Measurements from ENCODE around the gene RND3. TPM values are rescaled to one million over a fixed set of nuclear protein-coding genes. Genes with fewer than 3 reads are reported as not detected.

RND3 gene
- total and polyA plus RNA-seq, 9 donors: 2.5 to 23.0 (median 11.4) TPM

DNA sequence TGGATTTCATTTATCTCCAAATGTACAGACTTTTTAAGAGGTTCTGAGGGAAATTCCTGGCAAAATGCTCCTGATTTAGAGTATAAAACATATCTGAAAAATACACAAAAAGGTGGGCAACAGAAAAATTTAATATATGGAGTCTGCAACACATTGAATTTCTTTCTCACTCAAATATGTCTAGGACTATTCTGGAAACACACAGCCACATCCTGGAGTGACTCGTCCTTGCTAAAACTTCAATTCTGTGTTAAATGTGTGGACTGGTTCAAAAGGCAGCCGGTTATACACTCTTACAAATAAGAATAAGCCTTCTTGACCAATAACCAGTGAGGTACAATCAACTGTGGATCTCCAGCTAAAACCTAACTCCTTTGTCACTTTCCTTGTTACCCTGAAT lies 44.1 kb upstream of the RND3 start:
- H3K4me1 ChIP-seq (ENCODE audit: insufficient read depth): no peaks in the 10 kb centered on the region
- H3K27me3 ChIP-seq: peaks cover 3% of the 10 kb centered on the region
- no peak overlapping the region for H3K27ac ChIP-seq
- no peaks in the 10 kb centered on the region for H3K36me3 ChIP-seq
- H3K4me3 ChIP-seq: no peak overlapping the region
- no peak for DNase-seq
- whole genome bisulfite sequencing, 3 donors: 86 to 94% (median 91%) methylated on average over 2 of the region's 2 CpGs
- intact Hi-C loops (cut with DNase I): no loop called here
- no peaks in the 10 kb centered on the region for H3K9me3 ChIP-seq
- TF ChIP-seq EP300 (IDR thresholded peaks at IDR 0.05) (no peak), POLR2A (IDR thresholded peaks at IDR 0.05) (no peak)
- TF ChIP-seq, protein P1, sequence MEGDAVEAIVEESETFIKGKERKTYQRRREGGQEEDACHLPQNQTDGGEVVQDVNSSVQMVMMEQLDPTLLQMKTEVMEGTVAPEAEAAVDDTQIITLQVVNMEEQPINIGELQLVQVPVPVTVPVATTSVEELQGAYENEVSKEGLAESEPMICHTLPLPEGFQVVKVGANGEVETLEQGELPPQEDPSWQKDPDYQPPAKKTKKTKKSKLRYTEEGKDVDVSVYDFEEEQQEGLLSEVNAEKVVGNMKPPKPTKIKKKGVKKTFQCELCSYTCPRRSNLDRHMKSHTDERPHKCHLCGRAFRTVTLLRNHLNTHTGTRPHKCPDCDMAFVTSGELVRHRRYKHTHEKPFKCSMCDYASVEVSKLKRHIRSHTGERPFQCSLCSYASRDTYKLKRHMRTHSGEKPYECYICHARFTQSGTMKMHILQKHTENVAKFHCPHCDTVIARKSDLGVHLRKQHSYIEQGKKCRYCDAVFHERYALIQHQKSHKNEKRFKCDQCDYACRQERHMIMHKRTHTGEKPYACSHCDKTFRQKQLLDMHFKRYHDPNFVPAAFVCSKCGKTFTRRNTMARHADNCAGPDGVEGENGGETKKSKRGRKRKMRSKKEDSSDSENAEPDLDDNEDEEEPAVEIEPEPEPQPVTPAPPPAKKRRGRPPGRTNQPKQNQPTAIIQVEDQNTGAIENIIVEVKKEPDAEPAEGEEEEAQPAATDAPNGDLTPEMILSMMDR (IDR thresholded peaks at IDR 0.05): no peak

DNA sequence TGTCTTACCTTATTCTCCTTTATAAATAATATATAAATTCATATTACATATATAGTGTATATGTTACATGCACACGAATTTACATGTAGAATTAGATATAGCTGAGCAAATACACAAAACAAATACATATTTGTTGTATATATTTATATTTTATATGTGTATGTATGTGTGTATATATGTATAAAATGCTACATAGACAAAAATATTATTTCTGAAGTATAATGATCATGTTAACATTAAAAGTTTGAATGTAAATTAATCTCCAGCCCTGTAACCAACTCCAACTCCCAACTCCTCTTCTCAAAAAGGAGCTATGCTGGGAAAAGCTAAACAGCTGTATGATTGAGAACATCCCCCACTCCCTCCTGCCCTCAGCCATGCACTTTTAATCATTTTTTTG lies 42.7 kb upstream of the RND3 start:
- Histone ChIP-seq H3K9me3 (no peaks in the 10 kb centered on the region), H3K4me3 (no peak overlapping the region), H3K4me1 (ENCODE audit: insufficient read depth) (no peaks in the 10 kb centered on the region), H3K27me3 (peaks cover 3% of the 10 kb centered on the region), H3K36me3 (no peaks in the 10 kb centered on the region), H3K27ac (no peak overlapping the region)
- intact Hi-C loops (cut with DNase I): no loop called here
- no peak for DNase-seq
- TF ChIP-seq POLR2A (IDR thresholded peaks at IDR 0.05) (no peak), EP300 (IDR thresholded peaks at IDR 0.05) (no peak)
- TF ChIP-seq, protein P1 (IDR thresholded peaks at IDR 0.05): no peak
- WGBS, 3 donors: 88 to 99% (median 89%) methylated on average over 1 of the region's 1 CpG

DNA sequence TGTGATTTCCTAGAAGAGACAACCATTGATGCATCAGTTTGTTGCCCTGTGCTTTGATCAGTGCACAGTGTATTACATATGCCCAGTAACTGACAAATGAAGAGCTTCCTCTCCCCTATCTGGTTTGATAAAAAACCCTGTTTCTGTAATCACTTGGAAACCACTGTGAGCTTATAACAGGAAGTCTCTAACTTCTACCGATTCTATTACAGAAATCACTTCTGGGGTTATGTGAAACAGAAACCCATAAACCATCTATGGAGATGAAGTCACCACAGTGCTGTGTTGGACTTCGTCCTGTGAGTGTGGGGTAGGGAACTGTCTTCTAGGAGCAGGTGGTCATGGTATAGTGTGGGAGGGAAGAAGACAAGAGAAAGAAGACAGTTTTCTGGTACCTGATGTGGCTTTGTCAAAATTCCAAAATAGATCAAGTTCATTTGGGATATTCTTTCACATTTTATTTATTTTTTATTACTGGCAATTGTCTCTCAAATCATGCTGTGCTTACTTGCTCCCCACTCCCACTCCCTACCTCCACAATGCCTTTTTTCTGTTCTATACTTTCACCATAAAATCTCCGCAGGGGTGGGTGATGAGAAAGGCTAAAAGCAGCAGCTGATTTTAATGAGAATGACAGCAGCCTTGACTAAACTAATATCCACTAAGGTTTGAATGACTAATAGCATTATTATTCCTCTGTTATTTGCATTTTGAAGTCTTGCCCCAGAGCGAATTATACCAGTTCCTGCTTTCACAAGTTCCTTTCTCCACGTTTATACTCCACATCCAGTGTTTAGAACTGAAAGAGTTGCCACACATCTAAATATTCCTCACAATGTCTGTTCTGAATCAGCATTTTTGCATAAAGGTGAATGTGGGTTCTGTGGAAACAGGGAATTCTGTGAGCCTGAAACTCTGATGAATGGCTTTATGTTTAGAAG lies 41.7 kb upstream of the RND3 start:
- Histone ChIP-seq H3K27me3 (peaks cover 3% of the 10 kb centered on the region), H3K9me3 (no peaks in the 10 kb centered on the region), H3K36me3 (no peaks in the 10 kb centered on the region), H3K4me3 (no peak overlapping the region), H3K27ac (no peak overlapping the region), H3K4me1 (ENCODE audit: insufficient read depth) (no peaks in the 10 kb centered on the region)
- TF ChIP-seq, protein P1 (IDR thresholded peaks at IDR 0.05): no peak
- TF ChIP-seq EP300 (IDR thresholded peaks at IDR 0.05): no peak
- TF ChIP-seq POLR2A (IDR thresholded peaks at IDR 0.05): no peak
- intact Hi-C loops (cut with DNase I): no loop called here
- 54 to 56% (median 55%) methylated on average over 5 of the region's 5 CpGs for WGBS, 3 donors
- DNase-seq: no peak

DNA sequence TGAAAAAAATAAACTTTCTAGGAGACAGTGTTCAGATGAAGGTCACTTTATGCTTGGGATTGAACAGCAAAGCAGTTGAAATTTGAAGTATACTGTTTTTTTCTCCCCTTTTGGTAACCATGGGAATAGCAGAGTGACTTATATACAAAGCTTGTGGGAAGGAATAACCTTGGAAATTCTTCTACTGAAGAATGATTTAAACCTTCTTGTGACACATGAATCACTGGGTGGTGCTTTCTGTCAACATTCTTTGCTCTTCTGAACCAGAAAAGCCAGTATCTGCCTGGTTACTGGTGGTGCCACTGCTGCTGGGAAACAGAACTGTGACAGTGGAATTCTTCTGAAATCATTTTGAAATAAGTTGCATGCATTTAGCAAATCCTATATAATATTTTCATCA lies 39.4 kb upstream of the RND3 start:
- intact Hi-C loops (cut with DNase I): no loop called here
- no peak for DNase-seq
- no peak for TF ChIP-seq POLR2A (IDR thresholded peaks at IDR 0.05)
- TF ChIP-seq, protein P1 (IDR thresholded peaks at IDR 0.05): no peak
- no peak for TF ChIP-seq EP300 (IDR thresholded peaks at IDR 0.05)
- no peaks in the 10 kb centered on the region for H3K9me3 ChIP-seq
- H3K27me3 ChIP-seq: peaks cover 3% of the 10 kb centered on the region
- no peaks in the 10 kb centered on the region for H3K36me3 ChIP-seq
- no peaks in the 10 kb centered on the region for H3K4me1 ChIP-seq (ENCODE audit: insufficient read depth)
- no peak overlapping the region for H3K27ac ChIP-seq
- H3K4me3 ChIP-seq: no peak overlapping the region

Data from ovary (tissue), 9 donors.